B cell (primary cell): ENCODE results near the gene NUP214. TPM values are rescaled to one million over a fixed set of nuclear protein-coding genes. Genes with fewer than 3 reads are reported as not detected.

Experiments used
- ATAC-seq: fragments of 200-7000 bp; cut with Tn5 transposase; one replicate; pipeline ENCODE4 v1.10.0; 2021; ENCODE audit warnings: low read depth, mild to moderate bottlenecking, moderate number of reproducible peaks, moderate library complexity
- CTCF ChIA-PET: fragments of 350-600 bp; sonication (Branson Sonifier 250); formaldehyde crosslinking; loops from one replicate; lab custom pipeline; 2021; ENCODE audit warnings: antibody characterized with exemption, inconsistent platforms; lab: Charles Lee
- POLR2A ChIA-PET: fragments of 350-600 bp; sonication (Branson Sonifier 250); formaldehyde crosslinking; loops from one replicate; lab custom pipeline; 2021; ENCODE audit warnings: antibody characterized with exemption; lab: Charles Lee
- DNase-seq: peaks from one replicate; pipeline ENCODE4 v3.0.0; 2013
- H2AFZ ChIP-seq: 2 replicates; pipeline ENCODE4 v1.6.1; 2012; ENCODE audit warnings: mild to moderate bottlenecking, low read depth, low read length; ENCODE audit not compliant: insufficient read depth, poor library complexity, severe bottlenecking
- H3K27ac ChIP-seq, 2 donors: 1 replicate in 1 of 2; 2 replicates in 1 of 2; pipeline ENCODE4 v1.5.1; 2012 to 2013; ENCODE audit warnings: low read length in 2 of 2, mild to moderate bottlenecking in 2 of 2, moderate library complexity in 1 of 2
- H3K27me3 ChIP-seq, 4 experiments: fragments of 200-600 bp in 1 of 4; sonication (generic) in 1 of 4; replicated peaks in 1 of 4; 1 replicate in 2 of 4; 2 replicates in 2 of 4; pipeline versions ENCODE4 v1.6.1 to v1.7.0; 2013 to 2016; ENCODE audit warnings: low read length in 3 of 4, mild to moderate bottlenecking in 2 of 4, mixed read lengths in 1 of 4, moderate library complexity in 1 of 4; ENCODE audit not compliant: insufficient read depth in 4 of 4, control insufficient read depth in 3 of 4; ENCODE audit errors: control extremely low read depth in 1 of 4
- H3K36me3 ChIP-seq, 2 experiments: replicated peaks in 1 of 2; 1 replicate in 1 of 2; 2 replicates in 1 of 2; pipeline versions ENCODE4 v1.6.1 to v1.7.1; 2013; ENCODE audit warnings: low read length in 1 of 2; ENCODE audit not compliant: insufficient read depth in 2 of 2, control insufficient read depth in 1 of 2; ENCODE audit errors: control extremely low read depth in 1 of 2, extremely low read depth in 1 of 2
- H3K4me1 ChIP-seq, 2 donors: fragments of 200-600 bp in 1 of 2; sonication (generic) in 1 of 2; 1 replicate in 1 of 2; 2 replicates in 1 of 2; pipeline versions ENCODE4 v1.5.1 to v1.6.1; 2013 to 2017; ENCODE audit warnings: low read length in 2 of 2; ENCODE audit not compliant: control insufficient read depth in 2 of 2, insufficient read depth in 2 of 2
- H3K4me2 ChIP-seq: replicated peaks from 2 replicates; pipeline ENCODE3; 2012; ENCODE audit warnings: mild to moderate bottlenecking, low read depth, low read length; ENCODE audit not compliant: poor library complexity, severe bottlenecking
- H3K4me3 ChIP-seq, 5 experiments: fragments of 200-600 bp in 1 of 5; sonication (generic) in 1 of 5; 1 replicate in 3 of 5; 2 replicates in 2 of 5; pipeline versions ENCODE4 v1.5.1 to v1.7.0; 2011 to 2016; ENCODE audit warnings: low read length in 4 of 5, mild to moderate bottlenecking in 4 of 5, low read depth in 2 of 5, control low read depth in 1 of 5, moderate library complexity in 1 of 5; ENCODE audit not compliant: insufficient read depth in 1 of 5; ENCODE audit errors: control extremely low read depth in 1 of 5, extremely low read depth in 1 of 5
- H3K79me2 ChIP-seq: fragments of 200-600 bp; sonication (generic); one replicate; pipeline ENCODE4 v1.6.0; 2016; ENCODE audit warnings: low read length; ENCODE audit not compliant: control insufficient read depth, insufficient read depth
- H3K9ac ChIP-seq: fragments of 200-600 bp; sonication (generic); 2 replicates; pipeline ENCODE4 v1.6.1; 2017; ENCODE audit warnings: mild to moderate bottlenecking, low read length, moderate library complexity
- H3K9me3 ChIP-seq, 3 donors: one replicate each; pipeline versions ENCODE4 v1.6.1 to v1.7.1; 2013; ENCODE audit warnings: low read length in 2 of 3; ENCODE audit not compliant: control insufficient read depth in 2 of 3, insufficient read depth in 1 of 3; ENCODE audit errors: control extremely low read depth in 1 of 3
- H4K20me1 ChIP-seq: 2 replicates; pipeline ENCODE4 v1.6.0; 2012; ENCODE audit warnings: mild to moderate bottlenecking, low read length; ENCODE audit not compliant: insufficient read depth, control insufficient read depth, poor library complexity, severe bottlenecking
- H3K27ac Mint-ChIP-seq: one replicate; pipeline ENCODE4 v1.8.0; 2021; ENCODE audit warnings: mixed read lengths
- H3K27me3 Mint-ChIP-seq: one replicate; pipeline ENCODE4 v1.8.0; 2021; ENCODE audit warnings: mixed read lengths
- H3K4me1 Mint-ChIP-seq: one replicate; pipeline ENCODE4 v1.8.0; 2021; ENCODE audit warnings: mixed read lengths
- H3K4me3 Mint-ChIP-seq: one replicate; pipeline ENCODE4 v1.8.0; 2021; ENCODE audit warnings: mixed read lengths
- H3K9me3 Mint-ChIP-seq: one replicate; pipeline ENCODE4 v1.8.0; 2022; ENCODE audit warnings: mixed read lengths; ENCODE audit not compliant: insufficient read depth
- CTCF ChIP-seq: fragments of 200-600 bp; IDR thresholded peaks from one replicate; pipeline ENCODE4 v1.8.0; 2022; ENCODE audit warnings: antibody characterized with exemption, mild to moderate bottlenecking
- EZH2 ChIP-seq: IDR thresholded peaks from 2 replicates; pipeline ENCODE4 v1.6.1; 2012; ENCODE audit warnings: borderline replicate concordance, low read depth, mild to moderate bottlenecking, moderate library complexity, low read length; ENCODE audit not compliant: insufficient read depth, poor library complexity, severe bottlenecking
- WGBS: methylation state at CpG from one replicate; pipeline ENCODE4 v1.1.5; 2013; ENCODE audit warnings: missing lambda C conversion rate; ENCODE audit not compliant: insufficient coverage; 5-methylcytosine and 5-hydroxymethylcytosine counted together
- intact Hi-C: fragments of 100-400 bp; cut with micrococcal nuclease; formaldehyde crosslinking; loops from one replicate; pipeline ENCODE4 v1.10.0; 2022
- polyA plus RNA-seq: library from polyadenylated mRNA; depleted of rRNA; stranded (reverse); fragments of >200 nt; gene quantifications from 2 replicates; pipeline ENCODE4 v1.2.3, GENCODE V29; 2012
- total RNA-seq, 2 donors: library from RNA; stranded (reverse); fragments of 120-200 nt in 1 of 2; gene quantifications; 1 replicate in 1 of 2; 2 replicates in 1 of 2; pipeline versions ENCODE4 v1.2.3 to v1.2.4, GENCODE V29; 2013 to 2022

Gene NUP214
- total and polyA plus RNA-seq, 2 donors (not counting 1 experiment from before 2014, with no cell fraction given): 19.0 to 94.6 TPM

DNA sequence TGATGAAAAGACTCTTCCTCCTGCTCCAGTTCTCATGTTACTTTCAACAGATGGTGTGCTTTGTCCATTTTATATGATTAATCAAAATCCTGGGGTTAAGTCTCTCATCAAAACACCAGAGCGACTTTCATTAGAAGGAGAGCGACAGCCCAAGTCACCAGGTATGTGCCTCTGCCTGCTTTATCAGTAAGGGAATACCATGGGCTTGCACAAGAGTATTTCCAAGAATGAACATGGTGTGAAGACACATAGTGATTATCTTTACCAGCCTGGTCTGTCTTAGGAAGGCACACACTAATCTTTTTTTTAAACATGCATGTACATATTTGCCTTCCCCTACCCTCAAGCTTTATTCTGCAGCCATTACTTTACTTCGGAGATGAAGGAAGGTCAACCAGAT, 15.2 kb downstream of the NUP214 start:
- Mint-ChIP-seq H3K4me1 (no peaks in the 10 kb centered on the region), H3K4me3 (no peak overlapping the region), H3K27ac (no peak overlapping the region), H3K9me3 (no peaks in the 10 kb centered on the region), H3K27me3 (no peaks in the 10 kb centered on the region)
- ATAC-seq (no peak), DNase-seq (no peak)
- CTCF ChIA-PET: no interaction called here
- H3K27me3 ChIP-seq: no peaks in the 10 kb centered on the region
- peaks cover 8 to 84% of the 10 kb centered on the region in 2 experiments for H3K36me3 ChIP-seq
- no peak overlapping the region for H3K27ac ChIP-seq
- H3K9ac ChIP-seq: no peak overlapping the region
- no peaks in the 10 kb centered on the region for H3K79me2 ChIP-seq
- no peaks in the 10 kb centered on the region for H3K9me3 ChIP-seq
- H4K20me1 ChIP-seq: no peaks in the 10 kb centered on the region
- POLR2A ChIA-PET: no interaction called here
- H3K4me3 ChIP-seq: no peak overlapping the region
- WGBS: no CpG with 5 or more reads among the region's 3 CpGs
- intact Hi-C loops: no loop called here
- H3K4me2 ChIP-seq: no peak overlapping the region
- no peak overlapping the region for H2AFZ ChIP-seq
- H3K4me1 ChIP-seq: no peaks in the 10 kb centered on the region
- TF ChIP-seq EZH2 (no peak), CTCF (no peak)

GRCh38 chr9:131142160-131142559, 16.8 kb downstream of the NUP214 start:
- no peak overlapping the region for H2AFZ ChIP-seq
- no peak for DNase-seq
- Mint-ChIP-seq H3K4me1 (no peaks in the 10 kb centered on the region), H3K9me3 (no peaks in the 10 kb centered on the region), H3K27ac (no peak overlapping the region), H3K27me3 (no peaks in the 10 kb centered on the region), H3K4me3 (no peak overlapping the region)
- TF ChIP-seq CTCF: no peak
- TF ChIP-seq EZH2: no peak
- H3K36me3 ChIP-seq: peaks cover 8 to 84% of the 10 kb centered on the region in 2 experiments
- ChIA-PET POLR2A (no interaction called here), CTCF (no interaction called here)
- H3K9me3 ChIP-seq: no peaks in the 10 kb centered on the region
- WGBS: 83% methylated on average over 1 of the region's 3 CpGs
- no peak overlapping the region for H3K4me2 ChIP-seq
- intact Hi-C loops: no loop called here
- no peak overlapping the region for H3K9ac ChIP-seq
- no peaks in the 10 kb centered on the region for H3K4me1 ChIP-seq
- no peaks in the 10 kb centered on the region for H4K20me1 ChIP-seq
- no peak for ATAC-seq
- no peak overlapping the region for H3K27ac ChIP-seq
- H3K4me3 ChIP-seq: no peak overlapping the region
- no peaks in the 10 kb centered on the region for H3K79me2 ChIP-seq
- no peaks in the 10 kb centered on the region for H3K27me3 ChIP-seq
